ENCODE results near the gene IPCEF1.

Gene IPCEF1

DNA sequence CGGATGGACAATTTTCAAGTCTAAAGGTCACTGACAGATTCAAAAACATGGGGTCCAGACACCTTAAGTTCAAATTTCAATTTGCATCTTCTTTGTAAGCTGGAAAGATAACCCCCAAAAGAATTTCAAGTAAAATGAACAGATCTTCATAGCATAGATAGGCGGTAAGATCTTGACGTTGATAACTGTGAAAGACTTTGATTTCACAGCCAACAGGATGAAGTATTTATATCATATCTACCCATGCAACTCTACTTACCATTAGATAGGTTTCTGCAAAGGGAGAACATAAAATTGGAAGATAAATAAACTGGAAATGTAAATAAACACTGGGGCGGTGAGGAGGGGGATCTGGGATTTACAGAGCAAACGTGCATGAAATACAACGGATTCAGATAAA lies 137.8 kb downstream of the IPCEF1 start:
- Histone ChIP-seq H3K4me2 (no peak overlapping the region), H3K27ac (no peak overlapping the region)
- no peak for TF ChIP-seq CTCF (conservative IDR thresholded peaks at IDR 0.05; ENCODE audit: low read depth, low read length)

DNA sequence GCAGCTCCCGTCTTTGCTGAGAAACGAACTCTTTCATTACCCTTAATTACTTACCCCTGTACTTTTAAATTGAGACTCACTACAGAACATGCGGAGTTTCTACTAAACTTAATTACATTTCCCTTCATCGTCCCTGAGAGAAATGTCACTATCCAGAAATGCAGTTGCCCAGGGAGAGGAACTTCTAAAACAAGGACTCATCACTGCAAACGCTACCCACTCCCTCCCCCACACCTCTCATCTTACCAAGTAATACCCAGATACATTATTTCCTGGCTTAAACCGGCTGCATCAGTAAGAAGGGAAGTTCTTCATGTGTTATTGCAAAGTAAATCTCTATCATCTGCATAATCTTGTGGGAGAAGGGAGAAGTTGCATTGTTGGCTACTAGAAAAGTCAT lies 138.3 kb downstream of the IPCEF1 start:
- TF ChIP-seq CTCF (conservative IDR thresholded peaks at IDR 0.05; ENCODE audit: low read depth, low read length): no peak
- H2AFZ ChIP-seq (ENCODE audit: low read depth): no peak overlapping the region
- H3K4me3 ChIP-seq (IDR thresholded peaks at IDR 0.05; ENCODE audit: insufficient read depth, low read depth, low read length): no peak overlapping the region
- H3K79me2 ChIP-seq (ENCODE audit: insufficient read depth, low read depth): no peaks in the 10 kb centered on the region
- no peak overlapping the region for H3K27ac ChIP-seq
- H3K9ac ChIP-seq: no peak overlapping the region
- H4K20me1 ChIP-seq (ENCODE audit: insufficient read depth): no peaks in the 10 kb centered on the region
- H3K4me2 ChIP-seq: no peak overlapping the region
- no peaks in the 10 kb centered on the region for H3K27me3 ChIP-seq (ENCODE audit: insufficient read depth, low read depth)
- H3K4me1 ChIP-seq (ENCODE audit: low read depth, poor library complexity, severe bottlenecking): no peaks in the 10 kb centered on the region
- H3K36me3 ChIP-seq (ENCODE audit: insufficient read depth): no peaks in the 10 kb centered on the region

More for the DNA sequence above, 137.8 kb downstream of the IPCEF1 start:
- H3K79me2 ChIP-seq (ENCODE audit: insufficient read depth, low read depth): no peaks in the 10 kb centered on the region
- H3K9ac ChIP-seq: no peak overlapping the region
- no peaks in the 10 kb centered on the region for H3K27me3 ChIP-seq (ENCODE audit: insufficient read depth, low read depth)
- no peak overlapping the region for H3K4me3 ChIP-seq (IDR thresholded peaks at IDR 0.05; ENCODE audit: insufficient read depth, low read depth, low read length)
- H2AFZ ChIP-seq (ENCODE audit: low read depth): no peak overlapping the region
- no peaks in the 10 kb centered on the region for H4K20me1 ChIP-seq (ENCODE audit: insufficient read depth)
- no peaks in the 10 kb centered on the region for H3K36me3 ChIP-seq (ENCODE audit: insufficient read depth)
- no peaks in the 10 kb centered on the region for H3K4me1 ChIP-seq (ENCODE audit: low read depth, poor library complexity, severe bottlenecking)

GRCh38 chr6:154213782-154214181 lies 142.8 kb downstream of the IPCEF1 start:
- Histone ChIP-seq H3K36me3 (ENCODE audit: insufficient read depth) (no peaks in the 10 kb centered on the region), H3K4me3 (IDR thresholded peaks at IDR 0.05; ENCODE audit: insufficient read depth, low read depth, low read length) (no peak overlapping the region), H4K20me1 (ENCODE audit: insufficient read depth) (no peaks in the 10 kb centered on the region), H3K79me2 (ENCODE audit: insufficient read depth, low read depth) (no peaks in the 10 kb centered on the region), H3K9ac (no peak overlapping the region), H3K4me1 (ENCODE audit: low read depth, poor library complexity, severe bottlenecking) (no peaks in the 10 kb centered on the region), H3K4me2 (no peak overlapping the region), H3K27me3 (ENCODE audit: insufficient read depth, low read depth) (no peaks in the 10 kb centered on the region), H2AFZ (ENCODE audit: low read depth) (no peak overlapping the region), H3K27ac (no peak overlapping the region)
- TF ChIP-seq CTCF (conservative IDR thresholded peaks at IDR 0.05; ENCODE audit: low read depth, low read length): no peak

- H3K27me3 ChIP-seq (ENCODE audit: insufficient read depth, low read depth): no peaks in the 10 kb centered on the region
- no peak for TF ChIP-seq CTCF (conservative IDR thresholded peaks at IDR 0.05; ENCODE audit: low read depth, low read length)
These were observed 145.9 kb downstream of the IPCEF1 start for GRCh38 chr6:154210678-154211077.

More at GRCh38 chr6:154210678-154211077, 145.9 kb downstream of the IPCEF1 start:
- Histone ChIP-seq H3K4me3 (IDR thresholded peaks at IDR 0.05; ENCODE audit: insufficient read depth, low read depth, low read length) (no peak overlapping the region), H4K20me1 (ENCODE audit: insufficient read depth) (no peaks in the 10 kb centered on the region), H3K9ac (no peak overlapping the region), H3K79me2 (ENCODE audit: insufficient read depth, low read depth) (no peaks in the 10 kb centered on the region), H2AFZ (ENCODE audit: low read depth) (no peak overlapping the region), H3K36me3 (ENCODE audit: insufficient read depth) (no peaks in the 10 kb centered on the region), H3K27ac (no peak overlapping the region), H3K4me2 (no peak overlapping the region), H3K4me1 (ENCODE audit: low read depth, poor library complexity, severe bottlenecking) (no peaks in the 10 kb centered on the region)

Measured in KMS-11 (cell line).